Measurements from ENCODE around the gene RERE.
"Not testable (repeated sequence)": the region's sequence is repeated elsewhere in the genome, so short reads cannot be mapped to it uniquely, and the experiment has no call there.

Gene RERE

DNA sequence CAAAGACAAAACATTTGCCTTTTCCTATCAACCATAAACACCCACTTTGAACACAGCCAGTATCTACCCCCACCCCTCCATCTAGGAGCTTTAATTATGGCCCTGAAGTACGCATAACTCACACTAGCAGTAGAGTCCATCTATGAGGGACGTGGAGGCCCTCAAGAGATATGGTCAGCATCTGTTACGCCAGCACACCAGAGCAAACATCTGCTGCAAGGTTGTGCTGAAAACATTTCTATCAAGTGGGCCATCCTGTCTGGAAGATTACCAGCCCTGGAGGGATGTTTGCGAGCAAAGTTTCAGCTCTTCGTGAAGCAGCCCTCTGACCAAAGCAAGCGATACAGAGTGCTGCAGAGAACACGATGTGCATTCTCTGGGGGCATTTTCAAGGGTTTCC, 424.9 kb downstream of the RERE start:
- no peak for DNase-seq

DNA sequence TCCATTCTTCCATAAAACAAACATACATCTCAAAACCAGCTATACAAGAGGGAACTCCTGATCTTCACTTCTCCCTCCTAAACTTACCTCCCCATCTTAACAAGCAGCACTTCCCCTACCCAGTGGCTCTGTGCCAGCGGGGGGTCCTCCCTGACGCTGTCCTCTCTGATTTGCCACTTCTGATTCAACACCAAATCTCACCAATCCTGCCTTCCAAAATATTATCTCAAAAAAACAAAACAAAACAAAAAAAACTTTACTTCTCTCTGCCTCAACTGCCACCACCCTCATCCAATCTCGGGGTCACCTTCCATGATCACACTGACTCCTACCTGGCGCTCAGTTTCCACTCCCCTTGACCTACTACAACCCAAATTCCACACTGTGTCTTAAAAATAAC, 426.7 kb downstream of the RERE start:
- DNase-seq, result no peak

- no peak for DNase-seq
These were observed 427.4 kb downstream of the RERE start for GRCh38 chr1:8389958-8390535.

GRCh38 chr1:8388732-8389562, 428.5 kb downstream of the RERE start:
- no peak for DNase-seq

DNA sequence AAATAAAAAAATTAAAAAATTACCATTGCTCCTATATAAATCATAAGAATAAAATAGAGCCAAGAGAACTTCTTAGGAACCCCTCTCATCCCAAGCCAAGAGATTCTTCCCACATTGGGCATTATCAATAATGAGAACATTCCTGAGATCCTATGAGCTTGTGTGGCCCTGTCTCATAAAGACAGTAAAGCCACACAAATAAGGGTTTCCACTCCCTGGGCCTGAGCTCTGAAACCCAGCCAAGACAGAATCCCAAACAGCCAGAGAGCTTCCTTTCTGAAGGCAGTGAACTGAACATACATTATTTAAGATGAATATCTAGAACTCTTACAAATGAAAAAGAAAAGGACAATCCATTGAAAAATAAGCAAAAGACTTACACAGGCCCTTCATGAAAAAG, 431.2 kb downstream of the RERE start:
- no peak for DNase-seq

DNA sequence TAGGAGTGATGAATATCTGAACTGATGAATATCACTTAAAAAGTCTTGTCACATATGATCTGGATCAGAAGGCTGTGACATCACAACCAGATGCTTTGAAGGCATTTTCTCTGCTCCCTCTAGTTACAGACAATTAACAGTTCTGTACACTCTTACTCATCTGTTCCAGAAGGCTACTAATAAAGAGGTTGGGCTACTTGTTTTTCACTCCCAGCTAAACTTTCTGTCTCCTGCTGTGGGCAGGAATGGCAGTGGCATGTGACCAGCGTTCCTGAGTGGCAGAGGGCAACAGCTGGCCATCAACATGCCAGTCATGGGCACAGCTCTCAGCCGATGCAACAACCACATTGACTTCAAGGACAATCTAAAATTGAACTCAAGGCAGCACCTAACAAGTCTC, 432.9 kb downstream of the RERE start:
- no peak for DNase-seq

DNA sequence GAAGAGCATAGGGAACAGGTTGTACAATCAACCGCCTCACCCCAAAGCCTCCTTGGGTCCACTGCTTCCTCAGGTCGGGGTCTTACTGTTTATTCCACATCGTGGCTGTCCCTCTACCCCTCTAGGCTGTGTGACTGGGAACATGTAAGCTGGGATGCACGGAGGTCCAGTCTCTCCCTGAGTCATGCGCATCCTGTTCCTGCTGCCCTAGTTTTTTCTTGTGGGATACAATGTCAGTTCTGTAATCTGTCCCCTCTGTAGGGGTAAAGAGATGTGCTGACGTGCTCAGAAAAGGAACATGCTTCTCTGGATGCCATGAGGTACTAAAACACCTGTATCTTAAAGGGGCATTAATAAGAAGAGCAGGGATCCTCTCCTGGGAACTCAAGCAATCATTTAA, 433.4 kb downstream of the RERE start:
- no peak for DNase-seq

GRCh38 chr1:8382608-8383505, 434.6 kb downstream of the RERE start:
- DNase-seq, result no peak

DNA sequence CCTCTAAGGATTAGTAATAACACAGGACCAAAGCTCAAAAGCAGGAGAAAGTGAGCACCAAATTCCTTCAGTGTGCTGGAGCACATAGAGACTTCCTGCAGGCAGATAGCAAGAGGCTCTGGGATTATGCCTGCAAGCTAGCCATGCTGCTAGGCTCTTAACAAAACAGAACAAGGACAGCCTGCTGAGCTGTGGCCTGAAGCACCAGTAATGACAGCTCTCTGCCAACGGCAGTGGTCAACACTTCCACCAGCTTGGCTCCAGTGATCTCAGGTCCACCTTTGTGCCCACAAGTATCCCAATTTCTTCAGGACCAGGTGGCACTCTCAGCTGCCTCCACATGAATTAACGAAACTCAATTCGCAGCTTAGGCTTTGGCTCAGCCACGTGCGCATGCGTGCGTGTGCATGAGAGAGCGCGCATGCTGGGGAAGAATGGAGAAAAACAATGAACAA, 435.4 kb downstream of the RERE start:
- DNase-seq, result no peak

DNA sequence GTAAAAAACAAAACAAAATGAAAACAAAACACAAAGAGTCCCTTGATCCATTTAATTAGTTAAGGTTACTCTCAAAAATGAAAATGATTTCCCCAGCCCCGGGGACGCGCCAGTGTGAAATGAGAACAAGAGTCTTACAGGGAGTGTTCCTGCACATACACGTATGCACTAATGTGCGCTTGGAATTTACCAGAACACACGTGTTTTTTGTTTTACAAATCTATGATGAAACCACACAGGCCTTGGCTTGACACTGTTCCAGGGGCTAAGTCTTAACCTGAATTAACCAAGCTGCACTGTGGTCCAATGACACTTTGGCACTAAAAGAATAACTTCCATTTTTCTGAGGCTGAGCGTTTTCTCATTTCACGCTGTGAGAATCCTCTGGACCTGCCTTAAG, 435.8 kb downstream of the RERE start:
- no peak for DNase-seq

- DNase-seq, result not testable (repeated sequence)
These were observed 437.1 kb downstream of the RERE start for GRCh38 chr1:8380310-8380709.

GRCh38 chr1:8379513-8380186, 437.8 kb downstream of the RERE start:
- no peak for DNase-seq

GRCh38 chr1:8378981-8379470, 438.4 kb downstream of the RERE start:
- DNase-seq, result no peak

DNA sequence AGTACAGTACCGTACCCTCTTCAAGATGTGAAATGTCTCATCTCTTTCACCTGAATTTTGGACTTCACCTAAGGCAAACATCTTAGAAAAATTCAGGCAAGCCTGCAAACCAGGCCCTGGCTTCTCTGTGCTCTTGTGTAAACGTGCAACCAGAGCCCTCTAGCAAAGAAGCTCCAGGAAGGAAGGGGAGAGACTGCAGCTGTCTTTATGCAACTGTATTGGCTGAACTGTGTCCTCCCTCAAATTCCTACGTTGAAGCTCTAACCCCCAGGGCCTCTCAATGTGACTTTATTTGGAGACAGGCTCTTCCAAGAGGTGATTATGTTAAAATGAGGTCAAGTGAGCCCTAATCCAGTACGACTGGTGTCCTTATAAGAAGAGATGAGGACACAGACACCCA, 439.3 kb downstream of the RERE start:
- no peak for DNase-seq

- no peak for DNase-seq
These were observed 440.0 kb downstream of the RERE start for GRCh38 chr1:8377271-8377981.

- no peak for DNase-seq
These were observed 441.0 kb downstream of the RERE start for GRCh38 chr1:8376358-8376840.

DNA sequence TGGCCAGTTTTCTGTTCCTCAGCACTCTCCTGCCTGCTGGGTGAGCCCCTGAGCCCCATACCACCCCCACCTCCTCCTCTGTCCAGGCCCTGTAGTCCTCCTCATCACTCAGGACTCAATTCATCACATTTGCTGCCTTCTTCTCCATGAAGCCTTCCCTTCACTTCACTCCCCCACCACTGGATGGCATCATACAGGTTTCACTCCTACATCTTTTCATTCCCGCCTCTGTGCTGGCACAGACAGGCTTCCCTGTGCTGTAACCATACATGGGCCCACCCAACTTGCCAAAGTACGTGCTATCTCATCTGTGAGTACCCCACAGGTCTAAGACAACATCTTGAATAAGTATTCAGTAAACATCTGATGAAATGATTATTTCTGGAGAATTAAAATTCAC, 442.6 kb downstream of the RERE start:
- no peak for DNase-seq

- no peak for DNase-seq
These were observed 443.1 kb downstream of the RERE start for GRCh38 chr1:8374356-8374755.

GRCh38 chr1:8373581-8374241, 443.7 kb downstream of the RERE start:
- DNase-seq, result no peak

- DNase-seq, result no peak
These were observed 444.3 kb downstream of the RERE start for GRCh38 chr1:8373125-8373524.

- DNase-seq, result no peak
These were observed 446.0 kb downstream of the RERE start for GRCh38 chr1:8371372-8371991.

Data from cortex of kidney (tissue), 1 donor.